ENCODE results near the gene NXNL1.

Gene NXNL1

DNA sequence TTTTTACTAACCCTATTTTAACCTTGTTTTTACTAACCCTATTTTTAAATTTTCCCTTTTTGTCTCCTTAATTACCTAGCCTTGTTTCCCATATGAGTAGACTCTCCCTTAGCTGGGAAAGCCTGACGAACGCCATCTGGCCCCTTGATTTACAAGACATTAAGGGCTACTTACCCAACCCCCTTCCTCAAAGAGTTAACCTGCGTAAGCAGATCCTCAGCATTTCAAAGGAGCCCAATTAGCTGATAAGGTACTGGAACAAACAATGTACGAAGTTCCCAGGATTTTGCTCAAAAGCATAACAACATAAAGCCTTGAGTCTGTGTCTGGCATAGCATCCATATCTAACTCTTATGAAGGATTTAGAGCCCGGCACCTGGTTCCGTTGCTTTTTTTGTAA, 45.6 kb downstream of the NXNL1 start:
- Histone ChIP-seq H3K9me3 (ENCODE audit: control insufficient read depth, insufficient read depth, low read depth, low read length) (no peaks in the 10 kb centered on the region), H3K4me3 (ENCODE audit: low read depth, low read length) (no peak overlapping the region), H3K27ac (ENCODE audit: extremely low read depth, low read depth, low read length) (no peak overlapping the region), H3K36me3 (ENCODE audit: control insufficient read depth in 2 of 2, insufficient read depth in 1 of 2, low read length in 2 of 2) (no peaks in the 10 kb centered on the region), H3K4me1 (ENCODE audit: control insufficient read depth, insufficient read depth, low read length) (no peaks in the 10 kb centered on the region)
- CTCF ChIA-PET: interaction anchor here (0.7 kb wide), 1 partner anchor 81 kb away, joined by 3 read pairs; no protein-coding TSS in a partner anchor
- TF ChIP-seq ZNF138 (tag by site-specific recombination; IDR thresholded peaks at IDR 0.05; ENCODE audit: borderline replicate concordance) (no peak), TCF7L2 (IDR thresholded peaks at IDR 0.05; ENCODE audit: borderline replicate concordance, low read depth, low read length) (peak; percentile 69; the same call in 1 of the 2 replicates)
- POLR2A ChIA-PET: no interaction called here

DNA sequence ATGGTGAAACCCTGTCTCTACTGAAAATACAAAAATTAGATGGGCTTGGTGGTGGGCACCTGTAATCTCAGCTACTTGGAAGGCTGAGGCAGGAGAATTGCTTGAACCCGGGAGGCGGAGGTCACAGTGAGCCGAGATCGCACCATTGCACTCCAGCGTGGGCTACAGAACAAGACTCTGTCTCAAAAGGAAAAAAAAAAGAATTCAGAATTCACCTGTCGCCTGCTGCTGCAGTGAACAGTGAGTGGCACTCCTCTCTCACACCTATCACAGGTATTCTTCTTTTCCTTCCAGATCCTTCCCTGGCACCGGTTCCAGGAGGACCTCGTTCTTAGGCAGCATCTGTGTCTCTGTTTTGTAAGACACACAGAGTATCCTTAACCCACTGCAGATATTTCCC, 46.6 kb downstream of the NXNL1 start:
- Histone ChIP-seq H3K36me3 (ENCODE audit: control insufficient read depth in 2 of 2, insufficient read depth in 1 of 2, low read length in 2 of 2) (no peaks in the 10 kb centered on the region), H3K9me3 (ENCODE audit: control insufficient read depth, insufficient read depth, low read depth, low read length) (no peaks in the 10 kb centered on the region), H3K4me3 (ENCODE audit: low read depth, low read length) (no peak overlapping the region), H3K27ac (ENCODE audit: extremely low read depth, low read depth, low read length) (no peak overlapping the region), H3K4me1 (ENCODE audit: control insufficient read depth, insufficient read depth, low read length) (no peaks in the 10 kb centered on the region)
- POLR2A ChIA-PET: no interaction called here
- TF ChIP-seq SCRT2 (tag by site-specific recombination; IDR thresholded peaks at IDR 0.05) (peak; percentile 69), ZNF169 (tag by site-specific recombination; IDR thresholded peaks at IDR 0.05) (no peak), ZBTB20 (tag by site-specific recombination; IDR thresholded peaks at IDR 0.05) (0 out of 2 replicates have a peak, but pooled peaks have one; percentile 25), SCRT1 (tag by site-specific recombination; IDR thresholded peaks at IDR 0.05; ENCODE audit: borderline replicate concordance) (peak; percentile 69; the same call in 1 of the 2 replicates), GLI2 (tag by site-specific recombination; IDR thresholded peaks at IDR 0.05; ENCODE audit: borderline replicate concordance, low read depth) (no peak), ZNF560 (tag by site-specific recombination; IDR thresholded peaks at IDR 0.05; ENCODE audit: borderline replicate concordance) (no peak)
- CTCF ChIA-PET: interaction anchor here (0.6 to 1.1 kb wide), 3 partner anchors 20 to 361 kb away, joined by 3 to 4 read pairs (median 3); partner anchors contain the start of gene CCDC194

DNA sequence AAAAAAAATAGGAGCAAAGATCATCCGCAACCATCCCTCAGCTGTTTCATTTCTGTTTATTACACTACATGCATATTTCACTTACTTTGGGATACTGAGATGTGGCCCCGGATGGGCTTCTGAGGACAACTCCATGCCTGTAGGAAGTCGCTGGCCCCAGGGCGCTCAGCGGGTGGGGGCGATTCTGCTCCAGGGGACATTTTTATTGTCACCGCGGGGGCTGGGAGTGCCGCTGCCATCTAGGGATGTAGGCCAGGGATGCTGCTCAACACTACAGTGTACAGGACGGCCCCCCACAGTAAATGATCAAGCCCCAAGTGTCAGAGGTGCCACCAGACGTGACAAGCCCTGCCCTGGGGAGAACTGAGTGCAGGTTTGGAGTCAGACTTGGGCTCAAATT, 48.9 kb downstream of the NXNL1 start:
- Histone ChIP-seq H3K9me3 (ENCODE audit: control insufficient read depth, insufficient read depth, low read depth, low read length) (no peaks in the 10 kb centered on the region), H3K27ac (ENCODE audit: extremely low read depth, low read depth, low read length) (no peak overlapping the region), H3K36me3 (ENCODE audit: control insufficient read depth in 2 of 2, insufficient read depth in 1 of 2, low read length in 2 of 2) (no peaks in the 10 kb centered on the region), H3K4me3 (ENCODE audit: low read depth, low read length) (no peak overlapping the region), H3K4me1 (ENCODE audit: control insufficient read depth, insufficient read depth, low read length) (no peaks in the 10 kb centered on the region)
- POLR2A ChIA-PET: interaction anchor here (1.7 kb wide), 1 partner anchor 8 kb away, joined by 9 read pairs; the partner anchor contains the start of gene MVB12A
- CTCF ChIA-PET: interaction anchor here (0.7 to 1.2 kb wide), 3 partner anchors 24 to 557 kb away, joined by 3 to 4 read pairs (median 3); no protein-coding TSS in a partner anchor
- TF ChIP-seq YY1 (tag by site-specific recombination; IDR thresholded peaks at IDR 0.05) (0 out of 2 replicates have a peak, but pooled peaks have one; percentile 28), ZNF544 (tag by site-specific recombination; IDR thresholded peaks at IDR 0.05) (no peak), GLIS1 (tag by site-specific recombination; IDR thresholded peaks at IDR 0.05) (peak; percentile 71), ZIC2 (tag by site-specific recombination; IDR thresholded peaks at IDR 0.05) (peak; percentile 97), ZFHX2 (tag by site-specific recombination; conservative IDR thresholded peaks at IDR 0.05) (no peak)

DNA sequence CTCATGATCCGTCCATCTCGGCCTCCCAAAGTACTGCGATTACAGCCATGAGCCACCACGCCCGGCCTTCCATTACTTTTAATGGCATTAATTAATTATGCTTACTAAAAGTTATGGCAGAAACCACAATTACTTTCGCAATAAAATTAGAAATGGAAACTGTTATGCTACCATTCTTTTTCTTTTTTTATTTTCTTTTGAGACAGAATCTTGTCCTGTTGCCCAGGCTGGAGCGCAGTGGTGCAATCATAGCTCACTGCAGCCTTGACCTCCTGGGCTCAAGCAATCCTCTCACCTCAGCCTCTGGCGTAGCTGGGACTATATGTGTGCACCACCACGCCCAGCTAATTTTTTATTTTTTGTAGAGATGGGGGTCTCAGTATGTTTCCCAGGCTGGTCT, 50.7 kb downstream of the NXNL1 start:
- no peaks in the 10 kb centered on the region for H3K9me3 ChIP-seq (ENCODE audit: control insufficient read depth, insufficient read depth, low read depth, low read length)
- CTCF ChIA-PET: interaction anchor here (0.6 kb wide), 1 partner anchor 443 kb away, joined by 4 read pairs; no protein-coding TSS in a partner anchor
- H3K4me3 ChIP-seq (ENCODE audit: low read depth, low read length): no peak overlapping the region
- no peaks in the 10 kb centered on the region for H3K36me3 ChIP-seq (ENCODE audit: control insufficient read depth in 2 of 2, insufficient read depth in 1 of 2, low read length in 2 of 2)
- no peaks in the 10 kb centered on the region for H3K4me1 ChIP-seq (ENCODE audit: control insufficient read depth, insufficient read depth, low read length)
- POLR2A ChIA-PET: interaction anchor here (1.7 kb wide), 1 partner anchor 10 kb away, joined by 9 read pairs; the partner anchor contains the start of gene MVB12A
- no peak overlapping the region for H3K27ac ChIP-seq (ENCODE audit: extremely low read depth, low read depth, low read length)
- no peak for TF ChIP-seq KLF16 (tag by site-specific recombination; IDR thresholded peaks at IDR 0.05)
- no peak for TF ChIP-seq BCL11B (tag by site-specific recombination; IDR thresholded peaks at IDR 0.05; ENCODE audit: low read depth)
- TF ChIP-seq, protein P1, sequence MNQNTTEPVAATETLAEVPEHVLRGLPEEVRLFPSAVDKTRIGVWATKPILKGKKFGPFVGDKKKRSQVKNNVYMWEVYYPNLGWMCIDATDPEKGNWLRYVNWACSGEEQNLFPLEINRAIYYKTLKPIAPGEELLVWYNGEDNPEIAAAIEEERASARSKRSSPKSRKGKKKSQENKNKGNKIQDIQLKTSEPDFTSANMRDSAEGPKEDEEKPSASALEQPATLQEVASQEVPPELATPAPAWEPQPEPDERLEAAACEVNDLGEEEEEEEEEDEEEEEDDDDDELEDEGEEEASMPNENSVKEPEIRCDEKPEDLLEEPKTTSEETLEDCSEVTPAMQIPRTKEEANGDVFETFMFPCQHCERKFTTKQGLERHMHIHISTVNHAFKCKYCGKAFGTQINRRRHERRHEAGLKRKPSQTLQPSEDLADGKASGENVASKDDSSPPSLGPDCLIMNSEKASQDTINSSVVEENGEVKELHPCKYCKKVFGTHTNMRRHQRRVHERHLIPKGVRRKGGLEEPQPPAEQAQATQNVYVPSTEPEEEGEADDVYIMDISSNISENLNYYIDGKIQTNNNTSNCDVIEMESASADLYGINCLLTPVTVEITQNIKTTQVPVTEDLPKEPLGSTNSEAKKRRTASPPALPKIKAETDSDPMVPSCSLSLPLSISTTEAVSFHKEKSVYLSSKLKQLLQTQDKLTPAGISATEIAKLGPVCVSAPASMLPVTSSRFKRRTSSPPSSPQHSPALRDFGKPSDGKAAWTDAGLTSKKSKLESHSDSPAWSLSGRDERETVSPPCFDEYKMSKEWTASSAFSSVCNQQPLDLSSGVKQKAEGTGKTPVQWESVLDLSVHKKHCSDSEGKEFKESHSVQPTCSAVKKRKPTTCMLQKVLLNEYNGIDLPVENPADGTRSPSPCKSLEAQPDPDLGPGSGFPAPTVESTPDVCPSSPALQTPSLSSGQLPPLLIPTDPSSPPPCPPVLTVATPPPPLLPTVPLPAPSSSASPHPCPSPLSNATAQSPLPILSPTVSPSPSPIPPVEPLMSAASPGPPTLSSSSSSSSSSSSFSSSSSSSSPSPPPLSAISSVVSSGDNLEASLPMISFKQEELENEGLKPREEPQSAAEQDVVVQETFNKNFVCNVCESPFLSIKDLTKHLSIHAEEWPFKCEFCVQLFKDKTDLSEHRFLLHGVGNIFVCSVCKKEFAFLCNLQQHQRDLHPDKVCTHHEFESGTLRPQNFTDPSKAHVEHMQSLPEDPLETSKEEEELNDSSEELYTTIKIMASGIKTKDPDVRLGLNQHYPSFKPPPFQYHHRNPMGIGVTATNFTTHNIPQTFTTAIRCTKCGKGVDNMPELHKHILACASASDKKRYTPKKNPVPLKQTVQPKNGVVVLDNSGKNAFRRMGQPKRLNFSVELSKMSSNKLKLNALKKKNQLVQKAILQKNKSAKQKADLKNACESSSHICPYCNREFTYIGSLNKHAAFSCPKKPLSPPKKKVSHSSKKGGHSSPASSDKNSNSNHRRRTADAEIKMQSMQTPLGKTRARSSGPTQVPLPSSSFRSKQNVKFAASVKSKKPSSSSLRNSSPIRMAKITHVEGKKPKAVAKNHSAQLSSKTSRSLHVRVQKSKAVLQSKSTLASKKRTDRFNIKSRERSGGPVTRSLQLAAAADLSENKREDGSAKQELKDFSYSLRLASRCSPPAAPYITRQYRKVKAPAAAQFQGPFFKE (tag by site-specific recombination; IDR thresholded peaks at IDR 0.05; ENCODE audit: borderline replicate concordance): no peak

Measured in HEK293 (cell line).